Stimulated activated CD8-positive, alpha-beta memory T cell treated with anti-CD3 and anti-CD28 coated beads, Interleukin-12 subunit alpha, Interleukin-12 subunit beta, amount 100 ng/mL, for 24 hours (primary cell): ENCODE results near the gene AKR1A1.
"Not testable (repeated sequence)": the region's sequence is repeated elsewhere in the genome, so short reads cannot be mapped to it uniquely, and the experiment has no call there.

Experiments used
- DNase-seq: peaks from one replicate; pipeline ENCODE4 v3.0.0-alpha.2; 2020; ENCODE audit errors: extremely low read depth

AKR1A1 gene

GRCh38 chr1:45550401-45551351, at the start of gene AKR1A1:
Gene AKR1A1, plus strand, starts transcription at chr1:45550826. Its CDS starts 10,969 bp downstream, at chr1:45561795.
- DNase-seq, result peak; percentile 72

- DNase-seq, result no peak
Measured at GRCh38 chr1:45501505-45501859, 49.1 kb upstream of the AKR1A1 start.

GRCh38 chr1:45503462-45504360, 46.9 kb upstream of the AKR1A1 start:
- no peak for DNase-seq

- DNase-seq, result no peak
Measured at GRCh38 chr1:45507195-45507594, 43.4 kb upstream of the AKR1A1 start.

GRCh38 chr1:45507893-45508292, 42.7 kb upstream of the AKR1A1 start:
- no peak for DNase-seq

GRCh38 chr1:45508295-45509151, 42.1 kb upstream of the AKR1A1 start:
- no peak for DNase-seq

- no peak for DNase-seq
Measured at GRCh38 chr1:45510036-45510971, 40.3 kb upstream of the AKR1A1 start.

- DNase-seq, result no peak
Measured at GRCh38 chr1:45510972-45511527, 39.6 kb upstream of the AKR1A1 start.

GRCh38 chr1:45512641-45513054, 38.0 kb upstream of the AKR1A1 start:
- DNase-seq, result no peak

- not testable (repeated sequence) for DNase-seq
Measured at GRCh38 chr1:45513532-45514260, 36.9 kb upstream of the AKR1A1 start.

- no peak for DNase-seq
Measured at GRCh38 chr1:45516036-45516435, 34.6 kb upstream of the AKR1A1 start.

- DNase-seq, result no peak
Measured at GRCh38 chr1:45516465-45516864, 34.2 kb upstream of the AKR1A1 start.

GRCh38 chr1:45518366-45518765, 32.3 kb upstream of the AKR1A1 start:
- not testable (repeated sequence) for DNase-seq

GRCh38 chr1:45518910-45519309, 31.7 kb upstream of the AKR1A1 start:
- DNase-seq, result no peak

GRCh38 chr1:45519774-45520173, 30.9 kb upstream of the AKR1A1 start:
- DNase-seq, result not testable (repeated sequence)

GRCh38 chr1:45521413-45522323, 29.0 kb upstream of the AKR1A1 start, which contains the start of gene PRDX1:
Gene PRDX1, minus strand, starts transcription at chr1:45521884. Its CDS starts 2,841 bp downstream, at chr1:45519043.
- peak; percentile 87 for DNase-seq

GRCh38 chr1:45522324-45523104, 28.1 kb upstream of the AKR1A1 start:
- DNase-seq, result no peak
